ENCODE measurements around the gene AFAP1. TPM values are rescaled to one million over a fixed set of nuclear protein-coding genes. Genes with fewer than 3 reads are reported as not detected.

The AFAP1 gene
- total and polyA plus RNA-seq, 2 donors (not counting 1 experiment from before 2014, with no cell fraction given), result 0.03 to 0.44 TPM

GRCh38 chr4:7908668-7909067, 31.0 kb downstream of the AFAP1 start:
- WGBS (ENCODE audit: insufficient coverage), result 80% methylated on average over 1 of the region's 4 CpGs
- POLR2A ChIA-PET, result no interaction called here
- H3K36me3 ChIP-seq (replicated peaks in 1 of 2; ENCODE audit: control extremely low read depth in 1 of 2, control insufficient read depth in 1 of 2, extremely low read depth in 1 of 2, insufficient read depth in 2 of 2, low read length in 1 of 2), result no peaks in the 10 kb centered on the region
- H3K9ac ChIP-seq (ENCODE audit: low read length), result no peak overlapping the region
- no peaks in the 10 kb centered on the region for H4K20me1 ChIP-seq (ENCODE audit: control insufficient read depth, insufficient read depth, low read length, poor library complexity, severe bottlenecking)
- no peak for DNase-seq
- no peak for ATAC-seq (ENCODE audit: low read depth)
- peaks cover 0 to 4% (median 0%) of the 10 kb centered on the region in 3 donors for H3K9me3 ChIP-seq (ENCODE audit: control extremely low read depth in 1 of 3, control insufficient read depth in 2 of 3, insufficient read depth in 1 of 3, low read length in 2 of 3)
- CTCF ChIA-PET, result interaction anchor here (1.0 kb wide), 1 partner anchor 32 kb away, joined by 3 read pairs; no protein-coding TSS in a partner anchor
- Mint-ChIP-seq H3K4me3 (no peak overlapping the region), H3K27me3 (peaks cover 36% of the 10 kb centered on the region), H3K4me1 (no peaks in the 10 kb centered on the region), H3K9me3 (ENCODE audit: insufficient read depth) (no peaks in the 10 kb centered on the region), H3K27ac (no peak overlapping the region)
- no peaks in the 10 kb centered on the region for H3K79me2 ChIP-seq (ENCODE audit: control insufficient read depth, insufficient read depth, low read length)
- no peak for TF ChIP-seq CTCF (IDR thresholded peaks at IDR 0.05)
- H3K27me3 ChIP-seq (replicated peaks in 1 of 4; ENCODE audit: control extremely low read depth in 1 of 4, control insufficient read depth in 3 of 4, insufficient read depth in 4 of 4, low read length in 3 of 4), result peaks cover 0 to 4% (median 0%) of the 10 kb centered on the region in 4 experiments
- H3K4me3 ChIP-seq (ENCODE audit: control extremely low read depth in 1 of 5, extremely low read depth in 1 of 5, insufficient read depth in 1 of 5, low read depth in 2 of 5, low read length in 4 of 5), result no peak overlapping the region
- no peaks in the 10 kb centered on the region for H3K4me1 ChIP-seq (ENCODE audit: control insufficient read depth in 2 of 2, insufficient read depth in 2 of 2, low read length in 2 of 2)
- H3K4me2 ChIP-seq (replicated peaks; ENCODE audit: low read depth, low read length, poor library complexity, severe bottlenecking), result no peak overlapping the region
- no peak overlapping the region for H2AFZ ChIP-seq (ENCODE audit: insufficient read depth, low read depth, low read length, poor library complexity, severe bottlenecking)
- no peak overlapping the region for H3K27ac ChIP-seq (ENCODE audit: low read length in 2 of 2)
- intact Hi-C loops (cut with micrococcal nuclease), result no loop called here

- ATAC-seq (ENCODE audit: low read depth), result no peak
- WGBS (ENCODE audit: insufficient coverage), result no CpG with 5 or more reads among the region's 2 CpGs
- peaks cover 0 to 8% (median 0%) of the 10 kb centered on the region in 4 experiments for H3K27me3 ChIP-seq (replicated peaks in 1 of 4; ENCODE audit: control extremely low read depth in 1 of 4, control insufficient read depth in 3 of 4, insufficient read depth in 4 of 4, low read length in 3 of 4)
- no peaks in the 10 kb centered on the region for H3K9me3 Mint-ChIP-seq (ENCODE audit: insufficient read depth)
- H3K9me3 ChIP-seq (ENCODE audit: control extremely low read depth in 1 of 3, control insufficient read depth in 2 of 3, insufficient read depth in 1 of 3, low read length in 2 of 3), result peaks cover 0 to 4% (median 0%) of the 10 kb centered on the region in 3 donors
- no peak overlapping the region for H3K27ac ChIP-seq (ENCODE audit: low read length in 2 of 2)
- no peak overlapping the region for H2AFZ ChIP-seq (ENCODE audit: insufficient read depth, low read depth, low read length, poor library complexity, severe bottlenecking)
- H3K79me2 ChIP-seq (ENCODE audit: control insufficient read depth, insufficient read depth, low read length), result no peaks in the 10 kb centered on the region
- POLR2A ChIA-PET, result no interaction called here
- H3K4me2 ChIP-seq (replicated peaks; ENCODE audit: low read depth, low read length, poor library complexity, severe bottlenecking), result no peak overlapping the region
- intact Hi-C loops (cut with micrococcal nuclease), result no loop called here
- H3K27me3 Mint-ChIP-seq, result peaks cover 34% of the 10 kb centered on the region
- H3K4me3 ChIP-seq (ENCODE audit: control extremely low read depth in 1 of 5, extremely low read depth in 1 of 5, insufficient read depth in 1 of 5, low read depth in 2 of 5, low read length in 4 of 5), result no peak overlapping the region
- no peak overlapping the region for H3K4me3 Mint-ChIP-seq
- DNase-seq, result no peak
- H3K27ac Mint-ChIP-seq, result no peak overlapping the region
- no peaks in the 10 kb centered on the region for H3K4me1 ChIP-seq (ENCODE audit: control insufficient read depth in 2 of 2, insufficient read depth in 2 of 2, low read length in 2 of 2)
- H3K9ac ChIP-seq (ENCODE audit: low read length), result no peak overlapping the region
- H3K4me1 Mint-ChIP-seq, result no peaks in the 10 kb centered on the region
- TF ChIP-seq EZH2 (IDR thresholded peaks at IDR 0.05; ENCODE audit: borderline replicate concordance, insufficient read depth, low read depth, low read length, poor library complexity, severe bottlenecking), result no peak
- no peak for TF ChIP-seq CTCF (IDR thresholded peaks at IDR 0.05)
- CTCF ChIA-PET, result no interaction called here
- no peaks in the 10 kb centered on the region for H4K20me1 ChIP-seq (ENCODE audit: control insufficient read depth, insufficient read depth, low read length, poor library complexity, severe bottlenecking)
- H3K36me3 ChIP-seq (replicated peaks in 1 of 2; ENCODE audit: control extremely low read depth in 1 of 2, control insufficient read depth in 1 of 2, extremely low read depth in 1 of 2, insufficient read depth in 2 of 2, low read length in 1 of 2), result no peaks in the 10 kb centered on the region
These were observed 32.5 kb downstream of the AFAP1 start for GRCh38 chr4:7907142-7907541.

Measured in B cell (primary cell).